Spinal cord (tissue), 4 donors: Measurements from ENCODE around the gene ARL17B. TPM values are rescaled to one million over a fixed set of nuclear protein-coding genes. Genes with fewer than 3 reads are reported as not detected.

Source experiments
- polyA plus RNA-seq, 2 donors: library from polyadenylated mRNA; unstranded; fragments of 120-200 nt; gene quantifications; one replicate each; pipeline ENCODE4 v1.2.1, GENCODE V29; 2013; ENCODE audit not compliant: insufficient read length in 2 of 2
- small RNA-seq: library from RNA; depleted of rRNA; stranded (forward); fragments of <200 nt; gene quantifications from one replicate; pipeline ENCODE3, GENCODE V24; 2014; ENCODE audit warnings: low replicate concordance
- total RNA-seq, 2 donors: library from RNA; depleted of rRNA in 1 of 2; stranded (reverse); fragments of 120-200 nt in 1 of 2; fragments of >200 nt in 1 of 2; gene quantifications; one replicate each; pipeline versions ENCODE4 v1.2.3 to v1.2.4, GENCODE V29; 2013 to 2014

Gene ARL17B
- total and polyA plus RNA-seq, 4 donors: 12.7 to 18.6 (median 15.6) TPM

Small RNA genes lying within 50 kb of the gene (small RNA-seq; reads per million reads assigned to genes)
- not detected for gene RN7SL656P

Other genes starting within 250 kb of the ARL17B start
- 100 to 1,000 TPM; 109 to 117 TPM for gene KANSL1, start 168.3 kb downstream of the ARL17B start, total RNA-seq
- 10 to 100 TPM; 49.4 to 70.3 TPM for gene KANSL1, start 168.3 kb downstream of the ARL17B start, polyA plus RNA-seq
- 1 to 10 TPM; 3.3 to 5.2 TPM for gene LRRC37A, start 66.6 kb downstream of the ARL17B start, total RNA-seq
- gene LRRC37A, start 66.6 kb downstream of the ARL17B start, polyA plus RNA-seq: 1 to 10 TPM; 3.5 to 8.0 TPM
- gene LRRC37A2, start 150.7 kb upstream of the ARL17B start, total RNA-seq: 10 to 100 TPM in 1 of 2 donors, 1 to 10 TPM in 1; 6.4 to 15.9 TPM
- 10 to 100 TPM; 26.2 to 59.2 TPM for gene LRRC37A2, start 150.7 kb upstream of the ARL17B start, polyA plus RNA-seq
- 10 to 100 TPM in 1 of 2 donors, 1 to 10 TPM in 1; 7.6 to 22.3 TPM for gene ARL17A, start 217.9 kb upstream of the ARL17B start, total RNA-seq
- gene ARL17A, start 217.9 kb upstream of the ARL17B start, polyA plus RNA-seq: 10 to 100 TPM; 24.1 to 47.4 TPM
- 100 to 1,000 TPM in 1 of 2 donors, 10 to 100 TPM in 1; 46.8 to 266 TPM for gene NSF, start 228.9 kb upstream of the ARL17B start, total RNA-seq
- gene NSF, start 228.9 kb upstream of the ARL17B start, polyA plus RNA-seq: 100 to 1,000 TPM; 141 to 154 TPM